GM19193 (cell line): ENCODE data around the gene PTPRN2.

ENCODE experiments used
- POLR2A ChIP-seq: IDR thresholded peaks from 4 replicates; pipeline ENCODE4 v1.6.1; 2011; ENCODE audit not compliant: insufficient read depth, insufficient read length; ENCODE audit errors: extremely low read depth

PTPRN2 gene

DNA sequence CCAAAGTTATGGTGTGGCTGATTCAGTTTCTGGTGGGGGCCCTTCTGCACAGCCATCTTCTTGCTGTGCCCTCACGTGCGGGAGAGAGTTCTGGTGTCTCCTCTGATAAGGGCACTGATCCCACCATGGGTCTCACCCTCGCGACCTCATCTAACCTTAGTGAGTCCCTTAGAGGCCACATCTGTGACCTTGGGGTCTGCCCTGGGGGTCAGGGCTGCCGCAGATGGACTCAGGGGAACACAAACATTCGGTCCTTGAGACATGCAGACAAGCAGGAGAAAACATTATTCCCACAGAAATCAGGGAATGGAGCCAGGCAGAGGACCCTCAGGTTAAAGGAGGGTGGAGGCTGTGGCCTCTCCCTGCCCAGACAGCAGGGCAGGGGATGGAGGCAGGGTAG, 1072.9 kb downstream of the PTPRN2 start:
- TF ChIP-seq POLR2A, result no peak

- TF ChIP-seq POLR2A, result no peak
Measured at GRCh38 chr7:157514306-157514705, 1073.3 kb downstream of the PTPRN2 start.

DNA sequence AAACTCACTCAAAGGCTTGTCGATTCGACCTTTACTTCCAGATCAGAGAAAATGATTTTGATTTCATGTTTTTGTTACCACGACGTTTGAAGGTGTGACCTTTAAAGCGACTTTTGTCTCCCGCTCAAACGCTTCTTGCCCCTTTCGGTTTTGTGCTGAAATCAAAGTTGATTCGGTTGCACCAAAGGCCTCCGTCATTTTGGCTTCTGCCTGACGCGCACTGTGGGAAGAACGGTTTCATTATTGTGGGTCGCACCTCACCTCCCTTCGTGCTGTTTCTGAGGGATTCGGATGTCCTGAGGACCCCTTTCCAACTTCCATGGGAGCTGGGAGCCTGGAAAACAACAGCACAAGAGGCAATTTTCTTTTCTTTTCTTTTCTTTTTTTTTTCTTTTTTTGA, 1073.9 kb downstream of the PTPRN2 start:
- TF ChIP-seq POLR2A, result no peak

DNA sequence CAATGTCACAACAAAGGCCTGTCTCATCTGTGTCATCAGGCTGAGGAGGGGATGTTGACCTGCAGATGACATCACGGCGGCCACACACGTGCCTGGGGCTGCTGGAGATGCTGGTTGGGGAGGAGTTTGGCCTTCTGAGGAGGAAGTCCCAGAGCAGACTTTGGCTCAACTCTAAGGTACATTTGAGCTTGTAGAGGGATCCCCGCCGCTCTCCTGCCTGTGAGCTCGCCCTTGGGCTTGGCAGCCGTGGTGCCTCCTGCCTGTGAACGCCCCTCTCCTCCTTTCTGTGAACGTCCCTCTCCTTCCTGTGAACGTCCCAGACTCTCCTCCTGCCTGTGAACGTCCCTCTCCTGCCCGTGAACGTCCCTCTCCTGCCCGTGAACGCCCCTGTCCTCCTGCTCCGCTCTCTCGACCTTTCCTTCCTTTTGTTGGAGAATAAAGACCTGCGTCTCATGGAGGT, 1074.4 kb downstream of the PTPRN2 start:
- TF ChIP-seq POLR2A, result no peak

GRCh38 chr7:157509226-157509625, 1078.4 kb downstream of the PTPRN2 start:
- no peak for TF ChIP-seq POLR2A

DNA sequence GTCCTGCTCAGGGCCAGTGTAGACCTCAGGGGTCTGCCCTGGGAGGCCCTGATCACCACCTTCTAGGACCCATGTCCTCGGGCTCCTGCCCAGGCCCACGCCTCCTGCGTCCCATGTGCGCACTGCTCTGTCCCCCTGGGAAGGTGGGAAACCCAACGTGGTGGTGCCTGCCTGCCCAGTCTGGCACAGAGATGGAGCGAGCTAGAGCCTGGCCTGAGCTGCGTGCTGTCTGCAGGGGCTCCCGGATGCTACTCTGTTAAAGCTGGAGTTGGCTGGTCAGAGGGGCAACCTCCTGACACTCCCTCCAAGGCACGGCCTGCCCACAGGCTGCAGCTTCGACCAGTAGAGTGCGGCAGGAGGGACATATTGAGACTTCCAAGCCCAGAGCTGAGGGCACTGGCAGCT, 1079.1 kb downstream of the PTPRN2 start:
- TF ChIP-seq POLR2A, result no peak

DNA sequence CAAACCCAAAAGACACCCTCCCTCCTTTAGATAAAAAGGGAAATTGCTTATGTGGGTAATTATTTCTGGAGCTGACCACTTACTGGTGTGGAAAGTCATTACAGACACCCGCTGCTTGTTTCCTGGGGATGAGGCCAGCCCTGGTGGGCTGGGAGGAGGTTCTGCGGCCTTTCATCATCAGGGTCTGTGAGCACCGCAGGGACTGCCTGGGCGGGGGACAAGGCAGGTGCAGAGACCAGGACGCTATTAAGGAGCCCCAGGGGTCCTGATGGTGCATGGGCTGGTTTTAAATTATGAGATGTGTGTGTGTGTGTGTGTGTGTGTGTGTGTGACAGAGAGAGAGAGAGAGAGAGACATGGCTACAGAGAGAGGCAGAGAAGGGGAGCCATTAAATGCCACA, 1079.6 kb downstream of the PTPRN2 start:
- no peak for TF ChIP-seq POLR2A

DNA sequence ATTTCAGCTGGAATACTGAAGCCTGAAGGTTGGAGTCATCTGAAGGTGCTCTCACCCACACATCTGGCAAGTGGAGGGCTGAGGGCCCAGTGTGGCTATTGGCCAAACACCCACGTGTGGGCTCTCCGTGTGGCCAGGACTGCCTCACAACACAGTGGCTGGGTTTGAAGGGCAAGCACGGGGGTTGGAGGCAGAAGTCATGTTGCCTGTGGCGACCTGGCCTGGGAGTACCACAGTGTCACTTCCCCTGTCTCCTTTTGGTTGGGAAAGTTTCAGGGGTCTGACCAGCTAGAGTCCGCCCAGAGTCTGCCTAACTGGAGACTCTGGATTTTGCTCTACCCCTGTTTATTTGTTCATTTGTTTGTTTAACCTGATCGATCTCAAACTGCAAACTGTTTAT, 1081.4 kb downstream of the PTPRN2 start:
- TF ChIP-seq POLR2A, result no peak

- TF ChIP-seq POLR2A, result no peak
Measured at GRCh38 chr7:157505646-157506045, 1082.0 kb downstream of the PTPRN2 start.

DNA sequence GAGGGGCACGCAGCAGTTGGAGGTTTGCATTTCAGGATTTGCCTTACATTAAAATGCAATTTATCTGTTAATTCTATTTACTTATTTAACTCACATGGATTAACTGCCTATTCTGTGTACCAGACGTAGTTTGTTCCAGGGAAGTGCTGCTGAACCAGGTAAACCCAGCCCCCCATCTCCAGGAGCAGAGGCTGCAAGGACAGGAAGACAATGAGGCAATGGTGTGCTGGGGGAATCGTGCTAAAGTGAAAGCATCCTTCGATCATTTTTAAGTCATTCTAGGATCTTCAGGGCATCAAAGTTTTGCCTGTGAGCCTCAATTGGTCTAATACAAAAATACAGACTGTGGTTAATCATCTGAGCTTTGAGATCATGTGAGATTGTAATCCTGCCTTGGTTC, 1084.4 kb downstream of the PTPRN2 start:
- TF ChIP-seq POLR2A, result no peak

DNA sequence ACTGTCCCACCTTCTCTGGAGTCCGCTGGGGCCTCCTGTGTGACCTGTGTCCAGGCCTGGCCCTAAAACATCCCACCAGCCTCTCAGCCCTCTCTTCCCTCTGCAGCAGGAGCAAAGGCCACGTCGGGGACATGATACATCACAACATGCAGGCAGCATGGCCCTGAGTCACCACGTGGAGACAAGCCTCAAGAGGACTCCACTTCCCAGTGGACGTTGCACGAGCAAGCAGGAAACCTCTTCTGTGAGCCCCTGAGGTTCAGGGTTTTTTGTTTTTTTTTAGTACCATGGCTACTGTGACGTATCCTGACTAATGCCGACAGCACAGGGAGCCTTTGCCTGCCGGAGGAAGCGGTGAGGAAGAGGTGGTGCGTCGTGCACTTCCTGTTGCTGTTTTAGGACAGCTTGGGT, 1084.9 kb downstream of the PTPRN2 start:
- TF ChIP-seq POLR2A, result no peak

- no peak for TF ChIP-seq POLR2A
Measured at GRCh38 chr7:157501581-157501980, 1086.0 kb downstream of the PTPRN2 start.

DNA sequence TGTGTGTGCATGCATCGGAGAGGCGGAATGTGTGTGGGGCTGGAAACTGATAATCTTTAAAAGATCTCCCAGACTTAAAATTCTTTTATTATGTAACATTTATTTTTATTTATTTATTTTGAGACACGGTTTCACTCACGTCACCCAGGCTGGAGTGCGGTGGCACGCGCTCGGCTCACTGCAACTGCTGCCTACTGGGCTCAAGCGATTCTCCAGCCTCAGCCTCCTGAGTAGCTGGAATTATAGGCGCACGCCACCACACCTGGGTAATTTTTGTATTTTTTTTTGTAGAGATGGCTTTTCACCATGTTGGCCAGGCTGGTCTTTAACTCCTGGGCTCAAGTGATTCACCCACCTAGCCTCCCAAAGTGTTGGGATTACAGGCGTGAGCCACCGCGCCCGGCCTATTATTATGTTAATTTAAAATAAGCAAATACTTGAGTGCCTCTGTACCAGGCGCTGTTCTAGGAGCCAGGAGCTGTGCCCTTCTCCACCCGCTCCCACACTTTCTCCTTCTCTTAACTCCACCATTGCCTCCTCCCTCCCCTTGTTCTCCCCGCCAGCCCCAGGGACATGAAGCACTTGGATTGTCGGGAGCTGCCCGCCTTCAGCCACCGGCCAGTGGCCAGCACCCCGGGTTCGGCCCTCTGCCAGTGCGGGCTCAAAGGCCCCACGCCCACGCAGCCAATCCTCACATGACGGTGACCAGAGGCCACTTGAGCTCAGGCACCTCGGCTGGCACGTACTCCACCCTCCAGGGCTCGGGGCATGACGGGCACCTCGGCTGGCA, 1087.3 kb downstream of the PTPRN2 start:
- TF ChIP-seq POLR2A, result no peak

- no peak for TF ChIP-seq POLR2A
Measured at GRCh38 chr7:157499835-157500153, 1087.8 kb downstream of the PTPRN2 start.

DNA sequence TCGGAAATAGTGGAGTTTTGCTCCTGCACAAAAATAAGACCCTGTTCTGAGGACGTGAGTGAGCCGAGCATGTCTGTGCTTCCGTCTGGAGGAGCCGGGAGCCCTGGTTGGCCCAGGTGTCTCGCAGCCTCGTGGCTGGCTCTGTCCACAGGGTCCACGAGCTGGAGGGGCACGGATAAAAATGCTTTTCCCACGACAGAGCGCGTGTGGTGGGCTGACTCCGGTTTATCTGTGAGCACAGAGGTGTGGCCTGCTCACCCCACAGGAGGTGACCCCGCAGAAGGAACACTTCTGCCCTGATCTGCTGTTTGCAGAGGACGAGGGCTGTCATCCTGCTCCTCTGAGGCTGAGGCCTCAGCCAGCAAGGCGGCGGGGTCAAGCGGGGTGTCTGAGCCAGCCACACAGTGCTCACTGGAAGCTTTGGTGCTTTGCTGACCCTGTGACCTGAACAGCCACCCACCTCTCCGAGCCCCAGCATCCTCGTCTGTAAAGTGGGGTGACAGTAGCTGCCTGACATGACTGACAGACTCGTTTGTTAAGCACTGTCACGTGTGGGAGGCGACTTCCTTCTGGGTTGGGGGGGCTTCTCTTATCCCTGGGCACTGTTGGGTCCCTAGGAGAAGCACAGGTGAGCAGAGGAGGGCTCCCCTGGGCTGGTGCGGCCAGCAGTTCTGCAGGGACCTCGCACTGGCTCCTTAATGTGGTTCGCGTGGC, 1088.3 kb downstream of the PTPRN2 start:
- TF ChIP-seq POLR2A, result no peak

- no peak for TF ChIP-seq POLR2A
Measured at GRCh38 chr7:157498657-157499056, 1089.0 kb downstream of the PTPRN2 start.
